WI38 (cell line): ENCODE data around the gene TK2.
"Not testable (repeated sequence)": the region's sequence is repeated elsewhere in the genome, so short reads cannot be mapped to it uniquely, and the experiment has no call there.

Experiments used
- H3K4me3 ChIP-seq: 2 replicates; pipeline ENCODE4 v1.5.1; 2011; ENCODE audit warnings: low read depth, mild to moderate bottlenecking, control low read depth, low read length
- CTCF ChIP-seq: IDR thresholded peaks from 2 replicates; pipeline ENCODE4 v1.5.1; 2012; ENCODE audit warnings: low read depth, mild to moderate bottlenecking, control low read depth, low read length

TK2 gene

GRCh38 chr16:66569827-66570405 lies 20.0 kb upstream of the TK2 start:
- no peak for TF ChIP-seq CTCF
- no peak overlapping the region for H3K4me3 ChIP-seq

- H3K4me3 ChIP-seq = no peak overlapping the region
- no peak for TF ChIP-seq CTCF
These were observed 19.2 kb upstream of the TK2 start for GRCh38 chr16:66569131-66569530.

- no peak for TF ChIP-seq CTCF
- no peak overlapping the region for H3K4me3 ChIP-seq
These were observed 18.4 kb upstream of the TK2 start for GRCh38 chr16:66568355-66568754.

GRCh38 chr16:66567270-66567669 lies 17.3 kb upstream of the TK2 start:
- not testable (repeated sequence) for H3K4me3 ChIP-seq

GRCh38 chr16:66566051-66566901 lies 16.4 kb upstream of the TK2 start, which contains the start of gene CMTM1:
Gene CMTM1 (plus strand): TSS chr16:66566439. CDS start chr16:66566514, 75 bp downstream.
- no peak for TF ChIP-seq CTCF

GRCh38 chr16:66563574-66564334 lies 13.8 kb upstream of the TK2 start:
- TF ChIP-seq CTCF = no peak
- H3K4me3 ChIP-seq = no peak overlapping the region

More at GRCh38 chr16:66566051-66566901, 16.4 kb upstream of the TK2 start, which contains the start of gene CMTM1:
- no peak within 1 kb of the TSS for H3K4me3 ChIP-seq

GRCh38 chr16:66562986-66563385 lies 13.1 kb upstream of the TK2 start:
- no peak overlapping the region for H3K4me3 ChIP-seq
- TF ChIP-seq CTCF = no peak
